GM23248 (cell line): ENCODE measurements around the gene DEF6.

ENCODE experiments used
- EZH2 ChIP-seq: fragments of 200-600 bp; sonication (generic); IDR thresholded peaks from 2 replicates; pipeline ENCODE4 v1.6.1; 2018; ENCODE audit warnings: antibody characterized with exemption, mild to moderate bottlenecking; ENCODE audit not compliant: insufficient read depth, poor library complexity, severe bottlenecking
- EZH2phosphoT487 ChIP-seq: fragments of 200-600 bp; sonication (generic); IDR thresholded peaks from 2 replicates; pipeline ENCODE4 v1.6.1; 2018; ENCODE audit warnings: antibody characterized with exemption, moderate library complexity, mild to moderate bottlenecking, low read depth; ENCODE audit not compliant: insufficient read depth

DNA sequence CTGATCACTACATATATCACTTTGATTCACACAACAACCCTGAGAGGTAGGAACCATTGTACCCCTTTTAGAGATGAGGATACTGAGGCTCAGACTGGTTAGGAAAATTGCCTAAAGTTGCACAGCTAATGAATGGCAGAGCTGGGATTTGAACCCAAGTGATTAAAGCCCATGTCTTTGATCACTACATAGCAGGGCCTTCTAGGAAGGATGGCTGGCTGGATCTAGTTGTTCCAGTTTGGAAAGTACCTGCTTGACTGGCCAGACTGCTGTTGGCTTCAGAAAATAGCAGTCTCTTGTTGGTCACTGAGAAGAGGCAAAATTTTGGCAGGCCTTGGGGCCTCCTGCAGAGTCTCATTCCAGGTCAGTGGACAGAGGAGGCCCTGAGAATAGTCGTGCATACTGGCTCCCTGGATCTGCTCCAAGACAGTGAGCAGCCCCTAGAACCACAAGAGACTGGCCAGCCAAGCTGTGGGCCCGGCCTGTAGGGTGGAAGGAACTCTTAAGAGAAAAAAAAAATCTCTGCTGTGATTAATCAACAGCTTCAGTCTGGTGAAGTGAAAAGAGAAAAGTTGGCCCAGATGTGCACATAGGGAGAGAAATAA is 62.2 kb downstream of the DEF6 start:
- no peak for TF ChIP-seq EZH2phosphoT487
- no peak for TF ChIP-seq EZH2
